Right lung (tissue), 5 donors: Measurements from ENCODE around the gene LRRC8B. TPM values are rescaled to one million over a fixed set of nuclear protein-coding genes. Genes with fewer than 3 reads are reported as not detected.
A peak's percentile ranks its signal among the peaks of the same experiment; 100 is the strongest.
"Not testable (repeated sequence)": the region's sequence is repeated elsewhere in the genome, so short reads cannot be mapped to it uniquely, and the experiment has no call there.

Source experiments
- DNase-seq, 2 donors: peaks; one replicate each; pipeline ENCODE4 v3.0.0-alpha.2; 2013
- polyA plus RNA-seq, 5 donors: library from polyadenylated mRNA; unstranded; fragments of 120-200 nt; gene quantifications; one replicate each; pipeline versions ENCODE4 v1.2.1 to v1.2.3, GENCODE V29; 2013; ENCODE audit warnings: inconsistent platforms in 1 of 5, low replicate concordance in 1 of 5; ENCODE audit not compliant: insufficient read length in 5 of 5, insufficient read depth in 1 of 5

Gene LRRC8B
- polyA plus RNA-seq, 5 donors, result 6.5 to 11.6 (median 9.9) TPM

- DNase-seq, result no peak
Measured at GRCh38 chr1:89581859-89582258, 57.2 kb downstream of the LRRC8B start.

- no peak for DNase-seq
Measured at GRCh38 chr1:89582571-89582970, 57.9 kb downstream of the LRRC8B start.

- no peak for DNase-seq
Measured at GRCh38 chr1:89584211-89584610, 59.6 kb downstream of the LRRC8B start.

- no peak for DNase-seq
Measured at GRCh38 chr1:89584781-89585180, 60.2 kb downstream of the LRRC8B start.

- no peak for DNase-seq
Measured at GRCh38 chr1:89587729-89588161, 63.1 kb downstream of the LRRC8B start.

GRCh38 chr1:89588480-89588879 is 63.9 kb downstream of the LRRC8B start:
- no peak for DNase-seq

GRCh38 chr1:89589515-89589914 is 64.9 kb downstream of the LRRC8B start:
- no peak for DNase-seq

GRCh38 chr1:89590341-89591080 is 65.9 kb downstream of the LRRC8B start:
- DNase-seq, result no peak

GRCh38 chr1:89592861-89593302 is 68.3 kb downstream of the LRRC8B start:
- DNase-seq, result not testable (repeated sequence)

- DNase-seq, result no peak
Measured at GRCh38 chr1:89594096-89594740, 69.6 kb downstream of the LRRC8B start.

- DNase-seq, result no peak
Measured at GRCh38 chr1:89596698-89597097, 72.1 kb downstream of the LRRC8B start.

- DNase-seq, result peak; percentile 9 to 25
Measured at GRCh38 chr1:89598450-89599331, 74.1 kb downstream of the LRRC8B start.

GRCh38 chr1:89599332-89599630 is 74.7 kb downstream of the LRRC8B start:
- DNase-seq, result no peak

- DNase-seq, result no peak
Measured at GRCh38 chr1:89600451-89601224, 76.0 kb downstream of the LRRC8B start.

GRCh38 chr1:89602871-89603404 is 78.3 kb downstream of the LRRC8B start:
- DNase-seq, result no peak

GRCh38 chr1:89603651-89604413 is 79.2 kb downstream of the LRRC8B start:
- DNase-seq, result no peak

GRCh38 chr1:89604414-89604735 is 79.7 kb downstream of the LRRC8B start:
- DNase-seq, result no peak

GRCh38 chr1:89605692-89606091 is 81.1 kb downstream of the LRRC8B start:
- DNase-seq, result no peak

- no peak for DNase-seq
Measured at GRCh38 chr1:89606227-89606980, 81.8 kb downstream of the LRRC8B start.

GRCh38 chr1:89607156-89607555 is 82.5 kb downstream of the LRRC8B start:
- no peak for DNase-seq
